SK-N-SH (cell line): ENCODE data around the gene SCGB3A1. TPM values are rescaled to one million over a fixed set of nuclear protein-coding genes. Genes with fewer than 3 reads are reported as not detected.

Experiments
- CTCF ChIA-PET: fragments of 300-600, 350-600 bp; formaldehyde crosslinking; extraction: SDS; loops from one replicate; lab custom pipeline; 2021; lab: Yijun Ruan, JAX
- POLR2A ChIA-PET: fragments of 350-600 bp; sonication (Branson Sonifier 250); formaldehyde crosslinking; extraction: SDS; loops from one replicate; lab custom pipeline; 2020; ENCODE audit warnings: antibody characterized with exemption, inconsistent platforms; lab: Yijun Ruan, JAX
- DNase-seq: peaks from one replicate; pipeline ENCODE4 v3.0.0; 2012
- H2AFZ ChIP-seq: fragments of 200-600 bp; sonication (generic); 2 replicates; pipeline ENCODE4 v1.8.1; 2016; ENCODE audit warnings: antibody characterized with exemption, mild to moderate bottlenecking, low read depth
- H3F3A ChIP-seq: fragments of 200-600 bp; sonication (generic); replicated peaks from 2 replicates; pipeline ENCODE3; 2016; ENCODE audit warnings: antibody characterized with exemption, mild to moderate bottlenecking; ENCODE audit not compliant: insufficient read depth
- H3K27ac ChIP-seq, 2 experiments: fragments of 200-500 bp in 1 of 2; fragments of 200-600 bp in 1 of 2; sonication (Bioruptor generic) in 1 of 2; sonication (generic), shearing (Covaris generic) in 1 of 2; 2 replicates each; pipeline versions ENCODE4 v1.5.1 to v1.6.1; 2014 to 2016; ENCODE audit warnings: low read depth in 2 of 2, inconsistent platforms in 1 of 2, low read length in 1 of 2, mild to moderate bottlenecking in 1 of 2, mixed read lengths in 1 of 2
- H3K27me3 ChIP-seq: fragments of 200-600 bp; sonication (generic), shearing (Covaris generic); 2 replicates; pipeline ENCODE4 v1.6.1; 2016; ENCODE audit warnings: mixed run types; ENCODE audit not compliant: insufficient read depth
- H3K36me3 ChIP-seq, 2 experiments: fragments of 200-500 bp in 1 of 2; fragments of 200-600 bp in 1 of 2; sonication (Bioruptor generic) in 1 of 2; sonication (generic) in 1 of 2; replicated peaks in 1 of 2; 2 replicates each; pipeline versions ENCODE3 to v1.5.1; 2014 to 2016; ENCODE audit warnings: low read length in 1 of 2, mild to moderate bottlenecking in 1 of 2; ENCODE audit not compliant: insufficient read depth in 2 of 2, control insufficient read depth in 1 of 2
- H3K4me1 ChIP-seq, 2 experiments: fragments of 200-500 bp in 1 of 2; fragments of 200-600 bp in 1 of 2; sonication (Bioruptor generic) in 1 of 2; sonication (generic), shearing (Covaris generic) in 1 of 2; 2 replicates each; pipeline versions ENCODE4 v1.5.1 to v1.6.1; 2014 to 2016; ENCODE audit warnings: low read depth in 1 of 2, low read length in 1 of 2, mixed run types in 1 of 2; ENCODE audit not compliant: insufficient read depth in 2 of 2, control insufficient read depth in 1 of 2
- H3K4me2 ChIP-seq: fragments of 200-600 bp; sonication (generic), shearing (Covaris generic); 2 replicates; pipeline ENCODE4 v1.6.1; 2017; ENCODE audit warnings: mixed run types
- H3K4me3 ChIP-seq, 2 experiments: fragments of 200-500 bp in 1 of 2; fragments of 200-600 bp in 1 of 2; sonication (Bioruptor generic) in 1 of 2; sonication (generic), shearing (Covaris generic) in 1 of 2; 2 replicates each; pipeline versions ENCODE4 v1.5.1 to v1.8.1; 2014 to 2016; ENCODE audit warnings: low read depth in 2 of 2, inconsistent platforms in 1 of 2, low read length in 1 of 2, mild to moderate bottlenecking in 1 of 2, mixed read lengths in 1 of 2, moderate library complexity in 1 of 2
- H3K79me2 ChIP-seq: fragments of 200-600 bp; sonication (generic); 2 replicates; pipeline ENCODE4 v1.8.1; 2017; ENCODE audit warnings: mild to moderate bottlenecking; ENCODE audit not compliant: insufficient read depth
- H3K9ac ChIP-seq: fragments of 200-600 bp; sonication (generic); 2 replicates; pipeline ENCODE4 v1.6.1; 2017; ENCODE audit warnings: mixed run types
- H3K9me2 ChIP-seq: fragments of 200-600 bp; sonication (generic); 2 replicates; pipeline ENCODE4 v1.6.1; 2017; ENCODE audit warnings: mixed run types
- H3K9me3 ChIP-seq: fragments of 200-600 bp; sonication (generic); 2 replicates; pipeline ENCODE4 v1.6.1; 2017; ENCODE audit warnings: mixed run types, mild to moderate bottlenecking, moderate library complexity
- H4K20me1 ChIP-seq: fragments of 200-600 bp; sonication (generic); 2 replicates; pipeline ENCODE4 v1.6.1; 2017; ENCODE audit warnings: mild to moderate bottlenecking, mixed run types; ENCODE audit not compliant: insufficient read depth
- CTCF ChIP-seq: fragments of 200-600 bp; sonication (generic); IDR thresholded peaks from 2 replicates; pipeline ENCODE4 v1.6.1; 2017; ENCODE audit warnings: antibody characterized with exemption, mild to moderate bottlenecking, moderate library complexity
- FOSL2 ChIP-seq: IDR thresholded peaks from 2 replicates; pipeline ENCODE4 v1.4.0; 2012; ENCODE audit warnings: low read depth, mild to moderate bottlenecking, moderate library complexity, borderline replicate concordance
- FOXJ3 ChIP-seq: sonication (generic); formaldehyde crosslinking; IDR thresholded peaks from 2 replicates; pipeline ENCODE4 v1.5.1; 2020; ENCODE audit warnings: mild to moderate bottlenecking, missing genetic modification reagents
- MAX ChIP-seq: IDR thresholded peaks from 2 replicates; pipeline ENCODE4 v1.4.0; 2012; ENCODE audit warnings: low read depth
- MEF2A ChIP-seq: IDR thresholded peaks from 2 replicates; pipeline ENCODE4 v1.4.0; 2012; ENCODE audit warnings: low read depth, borderline replicate concordance
- NRF1 ChIP-seq: IDR thresholded peaks from 2 replicates; pipeline ENCODE4 v1.6.1; 2012; ENCODE audit warnings: low read depth, mild to moderate bottlenecking, low read length
- PBX3 ChIP-seq: IDR thresholded peaks from 2 replicates; pipeline ENCODE4; 2012
- REST ChIP-seq: IDR thresholded peaks from 2 replicates; pipeline ENCODE4 v1.6.1; 2012; ENCODE audit warnings: mild to moderate bottlenecking, low read depth, low read length, moderate library complexity
- SIN3A ChIP-seq: IDR thresholded peaks from 2 replicates; pipeline ENCODE4 v1.6.1; 2012; ENCODE audit warnings: low read depth, mild to moderate bottlenecking, low read length, moderate library complexity, borderline replicate concordance
- SMC3 ChIP-seq: IDR thresholded peaks from 2 replicates; pipeline ENCODE4 v1.6.1; 2012; ENCODE audit warnings: low read depth, low read length, improper control_type of control experiment
- TEAD4 ChIP-seq: IDR thresholded peaks from 2 replicates; pipeline ENCODE4 v1.4.0; 2012; ENCODE audit warnings: mild to moderate bottlenecking, borderline replicate concordance; ENCODE audit not compliant: insufficient read depth
- USF2 ChIP-seq: fragments of 150-350 bp; IDR thresholded peaks from 2 replicates; pipeline ENCODE4 v1.6.1; 2017; ENCODE audit warnings: antibody characterized with exemption, low read length, low read depth, borderline replicate concordance
- WGBS: methylation state at CpG from one replicate; pipeline ENCODE4 v1.1.6; 2017; ENCODE audit warnings: low lambda C conversion rate; 5-methylcytosine and 5-hydroxymethylcytosine counted together
- polyA plus RNA-seq, 3 experiments: library from polyadenylated mRNA; depleted of rRNA; stranded (reverse); fragments of >200 nt; gene quantifications; 2 replicates each; pipeline ENCODE4 v1.2.3, GENCODE V29; 2012

The SCGB3A1 gene
- polyA plus RNA-seq, 1 of the 3 experiments (the other 2 are of a cell fraction), result not detected

GRCh38 chr5:180633283-180634177, 42.2 kb upstream of the SCGB3A1 start:
- H3K4me1 ChIP-seq, result no peaks in the 10 kb centered on the region
- no peaks in the 10 kb centered on the region for H4K20me1 ChIP-seq
- H3K79me2 ChIP-seq, result no peaks in the 10 kb centered on the region
- ChIA-PET CTCF (interaction anchor here (0.7 to 1.8 kb wide), 3 partner anchors 10 to 341 kb away, joined by 3 to 7 read pairs (median 3); no protein-coding TSS in a partner anchor), POLR2A (no interaction called here)
- H3K4me3 ChIP-seq, result no peak overlapping the region
- no peaks in the 10 kb centered on the region for H3K9me3 ChIP-seq
- no peak for TF ChIP-seq FOXJ3 (CRISPR knock-in tag)
- TF ChIP-seq PBX3, result no peak
- no peak for TF ChIP-seq MEF2A
- TF ChIP-seq REST, result no peak
- no peak for TF ChIP-seq SMC3
- TF ChIP-seq NRF1, result no peak
- no peak for TF ChIP-seq CTCF
- no peak for TF ChIP-seq FOSL2
- H3K9ac ChIP-seq, result no peak overlapping the region
- no peak overlapping the region for H3K4me2 ChIP-seq
- 49% methylated on average over 4 of the region's 14 CpGs for WGBS
- no peaks in the 10 kb centered on the region for H3F3A ChIP-seq
- H3K9me2 ChIP-seq, result no peaks in the 10 kb centered on the region
- no peak for DNase-seq
- no peaks in the 10 kb centered on the region for H3K27me3 ChIP-seq
- H3K27ac ChIP-seq, result no peak overlapping the region
- no peaks in the 10 kb centered on the region for H3K36me3 ChIP-seq
- H2AFZ ChIP-seq, result no peak overlapping the region

- H3K4me1 ChIP-seq, result no peaks in the 10 kb centered on the region
- no peaks in the 10 kb centered on the region for H4K20me1 ChIP-seq
- no peaks in the 10 kb centered on the region for H3K9me3 ChIP-seq
- CTCF ChIA-PET, result no interaction called here
- no peak overlapping the region for H3K27ac ChIP-seq
- no peak overlapping the region for H3K4me2 ChIP-seq
- H3K36me3 ChIP-seq, result no peaks in the 10 kb centered on the region
- DNase-seq, result no peak
- WGBS, result 75% methylated on average over 3 of the region's 10 CpGs
- no peaks in the 10 kb centered on the region for H3K79me2 ChIP-seq
- POLR2A ChIA-PET, result no interaction called here
- H3F3A ChIP-seq, result no peaks in the 10 kb centered on the region
- H3K9me2 ChIP-seq, result no peaks in the 10 kb centered on the region
- H3K9ac ChIP-seq, result no peak overlapping the region
- H2AFZ ChIP-seq, result no peak overlapping the region
- H3K27me3 ChIP-seq, result no peaks in the 10 kb centered on the region
- no peak overlapping the region for H3K4me3 ChIP-seq
- TF ChIP-seq PBX3 (no peak), MAX (no peak), USF2 (no peak), SIN3A (no peak), CTCF (no peak), FOSL2 (no peak), TEAD4 (no peak)
These were observed 41.5 kb upstream of the SCGB3A1 start for GRCh38 chr5:180632768-180633167.
